CD4-positive, alpha-beta T cell treated with Interleukin-6 for 4 hours (primary cell): ENCODE results near the gene MAPK6.
"Not testable (repeated sequence)": the region's sequence is repeated elsewhere in the genome, so short reads cannot be mapped to it uniquely, and the experiment has no call there.

Experiments
- DNase-seq: peaks from one replicate; pipeline ENCODE4 v3.0.0-alpha.2; 2020; ENCODE audit warnings: mixed read lengths

The MAPK6 gene

GRCh38 chr15:52018693-52019393, at the start of gene MAPK6:
MAPK6 (plus strand) TSS chr15:52019219; CDS start chr15:52046461, 27,242 bp downstream.
- peak; percentile 95 for DNase-seq

GRCh38 chr15:51969728-51970127, 49.3 kb upstream of the MAPK6 start:
- no peak for DNase-seq

- DNase-seq, result no peak
Observed at GRCh38 chr15:51970132-51970817, 48.7 kb upstream of the MAPK6 start.

- DNase-seq, result no peak
Observed at GRCh38 chr15:51971032-51971374, 48.0 kb upstream of the MAPK6 start.

- DNase-seq, result peak; percentile 90
Observed at GRCh38 chr15:51971375-51972133, 47.5 kb upstream of the MAPK6 start, which contains the start of gene LEO1. LEO1 (minus strand) TSS chr15:51971778; CDS start chr15:51971745, 33 bp downstream.

GRCh38 chr15:51973220-51973619, 45.8 kb upstream of the MAPK6 start:
- no peak for DNase-seq

- DNase-seq, result no peak
Observed at GRCh38 chr15:51973775-51974174, 45.2 kb upstream of the MAPK6 start.

- peak; percentile 44 for DNase-seq
Observed at GRCh38 chr15:51982013-51982769, 36.8 kb upstream of the MAPK6 start.

- no peak for DNase-seq
Observed at GRCh38 chr15:51982770-51983103, 36.3 kb upstream of the MAPK6 start.

GRCh38 chr15:51991141-51991540, 27.9 kb upstream of the MAPK6 start:
- no peak for DNase-seq

- no peak for DNase-seq
Observed at GRCh38 chr15:51992953-51993352, 26.1 kb upstream of the MAPK6 start.

- DNase-seq, result no peak
Observed at GRCh38 chr15:52002351-52002750, 16.7 kb upstream of the MAPK6 start.

GRCh38 chr15:52003089-52003488, 15.9 kb upstream of the MAPK6 start:
- not testable (repeated sequence) for DNase-seq

GRCh38 chr15:52003710-52004109, 15.3 kb upstream of the MAPK6 start:
- no peak for DNase-seq

- no peak for DNase-seq
Observed at GRCh38 chr15:52004806-52005205, 14.2 kb upstream of the MAPK6 start.

GRCh38 chr15:52005748-52006701, 13.0 kb upstream of the MAPK6 start:
- DNase-seq, result no peak

GRCh38 chr15:52006702-52007340, 12.2 kb upstream of the MAPK6 start:
- no peak for DNase-seq

- DNase-seq, result peak; percentile 3
Observed at GRCh38 chr15:52008359-52008697, 10.7 kb upstream of the MAPK6 start.

GRCh38 chr15:52008698-52009434, 10.2 kb upstream of the MAPK6 start:
- no peak for DNase-seq
